ENCODE data around the gene TBCD.

Gene TBCD

DNA sequence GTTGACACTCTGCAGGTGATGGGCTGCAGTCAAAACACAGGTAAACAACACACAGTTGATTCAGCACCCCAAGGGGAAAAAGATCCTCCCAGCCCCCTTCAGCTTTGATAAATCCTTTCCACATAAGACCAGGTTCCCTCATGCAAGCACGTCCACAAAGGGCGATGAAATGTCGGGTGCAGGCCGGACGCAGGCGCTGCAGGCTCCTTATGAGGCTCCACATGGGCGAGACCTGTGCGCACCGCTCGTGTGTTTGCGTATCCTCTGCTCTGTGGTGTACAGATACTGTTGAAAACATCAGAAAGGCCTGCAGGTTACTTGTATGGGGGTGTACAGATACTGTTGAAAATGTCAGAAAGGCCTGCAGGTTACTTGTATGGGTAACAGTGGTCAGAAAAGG, 102.4 kb downstream of the TBCD start:
- ATAC-seq (ENCODE audit: low read depth) (no peak), DNase-seq (ENCODE audit: low spot score) (peak; percentile 39)
- no peak overlapping the region for H3K27ac ChIP-seq (ENCODE audit: poor library complexity, severe bottlenecking)
- H3K36me3 ChIP-seq (ENCODE audit: low read depth) = no peaks in the 10 kb centered on the region
- no peak overlapping the region for H3K4me3 ChIP-seq (ENCODE audit: severe bottlenecking)
- H3K9me3 ChIP-seq (ENCODE audit: severe bottlenecking) = no peaks in the 10 kb centered on the region
- TF ChIP-seq, protein P1, sequence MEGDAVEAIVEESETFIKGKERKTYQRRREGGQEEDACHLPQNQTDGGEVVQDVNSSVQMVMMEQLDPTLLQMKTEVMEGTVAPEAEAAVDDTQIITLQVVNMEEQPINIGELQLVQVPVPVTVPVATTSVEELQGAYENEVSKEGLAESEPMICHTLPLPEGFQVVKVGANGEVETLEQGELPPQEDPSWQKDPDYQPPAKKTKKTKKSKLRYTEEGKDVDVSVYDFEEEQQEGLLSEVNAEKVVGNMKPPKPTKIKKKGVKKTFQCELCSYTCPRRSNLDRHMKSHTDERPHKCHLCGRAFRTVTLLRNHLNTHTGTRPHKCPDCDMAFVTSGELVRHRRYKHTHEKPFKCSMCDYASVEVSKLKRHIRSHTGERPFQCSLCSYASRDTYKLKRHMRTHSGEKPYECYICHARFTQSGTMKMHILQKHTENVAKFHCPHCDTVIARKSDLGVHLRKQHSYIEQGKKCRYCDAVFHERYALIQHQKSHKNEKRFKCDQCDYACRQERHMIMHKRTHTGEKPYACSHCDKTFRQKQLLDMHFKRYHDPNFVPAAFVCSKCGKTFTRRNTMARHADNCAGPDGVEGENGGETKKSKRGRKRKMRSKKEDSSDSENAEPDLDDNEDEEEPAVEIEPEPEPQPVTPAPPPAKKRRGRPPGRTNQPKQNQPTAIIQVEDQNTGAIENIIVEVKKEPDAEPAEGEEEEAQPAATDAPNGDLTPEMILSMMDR (IDR thresholded peaks at IDR 0.05; ENCODE audit: poor library complexity, severe bottlenecking) = no peak
- H3K27me3 ChIP-seq (ENCODE audit: insufficient read depth, poor library complexity, severe bottlenecking) = no peaks in the 10 kb centered on the region
- peaks cover 11% of the 10 kb centered on the region for H3K4me1 ChIP-seq (ENCODE audit: insufficient read depth, poor library complexity, severe bottlenecking)

DNA sequence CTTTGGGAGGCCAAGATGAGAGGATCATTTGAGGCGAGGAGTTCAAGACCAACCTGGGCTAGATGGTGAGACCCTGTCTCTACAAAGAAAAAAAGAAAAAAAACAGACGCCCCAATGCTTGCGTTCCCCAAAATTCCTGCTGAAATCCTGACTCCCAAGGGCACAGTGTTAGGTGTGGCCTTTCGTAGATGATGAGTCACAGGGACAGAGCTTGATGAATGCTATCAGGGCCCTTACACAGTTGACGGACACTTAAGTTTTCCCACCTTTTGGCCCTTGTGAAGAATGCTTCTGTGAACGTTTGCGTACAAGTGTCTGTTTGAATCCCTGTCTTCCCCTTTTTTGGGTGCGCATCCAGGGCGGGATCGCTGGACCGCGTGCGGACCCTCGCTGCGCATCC, 104.5 kb downstream of the TBCD start:
- no peak overlapping the region for H3K27ac ChIP-seq (ENCODE audit: poor library complexity, severe bottlenecking)
- ATAC-seq (ENCODE audit: low read depth) = no peak
- no peaks in the 10 kb centered on the region for H3K36me3 ChIP-seq (ENCODE audit: low read depth)
- no peaks in the 10 kb centered on the region for H3K9me3 ChIP-seq (ENCODE audit: severe bottlenecking)
- peak; percentile 12 for DNase-seq (ENCODE audit: low spot score)
- H3K4me3 ChIP-seq (ENCODE audit: severe bottlenecking) = no peak overlapping the region
- H3K4me1 ChIP-seq (ENCODE audit: insufficient read depth, poor library complexity, severe bottlenecking) = peaks cover 20% of the 10 kb centered on the region
- TF ChIP-seq, protein P1 (IDR thresholded peaks at IDR 0.05; ENCODE audit: poor library complexity, severe bottlenecking) = no peak
- H3K27me3 ChIP-seq (ENCODE audit: insufficient read depth, poor library complexity, severe bottlenecking) = no peaks in the 10 kb centered on the region

DNA sequence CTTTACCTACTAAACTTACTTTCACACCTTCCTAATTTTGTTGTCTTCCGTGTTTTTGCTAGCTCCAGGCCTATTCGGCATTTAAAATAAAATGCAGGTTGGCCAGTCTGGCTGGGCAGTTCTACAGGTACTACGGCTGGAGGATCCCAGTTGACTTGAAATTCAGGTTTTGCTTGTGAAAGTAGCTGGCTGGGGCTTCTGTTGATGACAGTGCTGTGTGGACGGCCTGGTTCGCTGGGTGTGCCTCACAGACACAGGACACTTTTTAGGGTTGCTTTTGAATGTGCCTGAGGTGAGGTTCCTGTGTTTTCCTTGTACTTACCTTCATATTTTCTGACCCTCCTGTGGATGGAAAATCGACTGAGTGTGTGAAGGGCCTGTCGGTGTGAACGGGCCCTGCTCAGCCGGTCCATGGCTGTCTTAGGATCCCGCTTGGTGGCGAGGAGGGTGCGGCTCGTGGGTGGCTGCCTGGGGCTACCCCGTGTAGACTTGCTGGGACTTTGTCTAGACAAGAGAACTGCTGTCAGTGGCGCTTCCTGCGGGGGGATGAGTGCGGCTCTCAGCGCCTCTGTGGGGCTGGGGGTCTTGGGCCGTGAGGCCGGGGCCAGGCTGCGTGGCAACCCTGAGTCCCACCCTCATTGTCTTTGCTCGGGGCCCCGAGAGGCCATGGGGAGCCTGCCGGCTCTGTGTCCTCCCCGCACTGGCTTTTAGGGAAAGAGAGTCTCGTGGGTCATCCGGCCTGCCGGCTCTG, 106.7 kb downstream of the TBCD start:
- ATAC-seq (ENCODE audit: low read depth) (peak; percentile 62), DNase-seq (ENCODE audit: low spot score) (peak; percentile 58)
- no peak overlapping the region for H3K4me3 ChIP-seq (ENCODE audit: severe bottlenecking)
- no peaks in the 10 kb centered on the region for H3K9me3 ChIP-seq (ENCODE audit: severe bottlenecking)
- no peaks in the 10 kb centered on the region for H3K36me3 ChIP-seq (ENCODE audit: low read depth)
- H3K27me3 ChIP-seq (ENCODE audit: insufficient read depth, poor library complexity, severe bottlenecking) = no peaks in the 10 kb centered on the region
- peak overlapping the region; percentile 32 for H3K27ac ChIP-seq (ENCODE audit: poor library complexity, severe bottlenecking)
- H3K4me1 ChIP-seq (ENCODE audit: insufficient read depth, poor library complexity, severe bottlenecking) = peaks cover 20% of the 10 kb centered on the region
- TF ChIP-seq, protein P1 (IDR thresholded peaks at IDR 0.05; ENCODE audit: poor library complexity, severe bottlenecking) = no peak

DNA sequence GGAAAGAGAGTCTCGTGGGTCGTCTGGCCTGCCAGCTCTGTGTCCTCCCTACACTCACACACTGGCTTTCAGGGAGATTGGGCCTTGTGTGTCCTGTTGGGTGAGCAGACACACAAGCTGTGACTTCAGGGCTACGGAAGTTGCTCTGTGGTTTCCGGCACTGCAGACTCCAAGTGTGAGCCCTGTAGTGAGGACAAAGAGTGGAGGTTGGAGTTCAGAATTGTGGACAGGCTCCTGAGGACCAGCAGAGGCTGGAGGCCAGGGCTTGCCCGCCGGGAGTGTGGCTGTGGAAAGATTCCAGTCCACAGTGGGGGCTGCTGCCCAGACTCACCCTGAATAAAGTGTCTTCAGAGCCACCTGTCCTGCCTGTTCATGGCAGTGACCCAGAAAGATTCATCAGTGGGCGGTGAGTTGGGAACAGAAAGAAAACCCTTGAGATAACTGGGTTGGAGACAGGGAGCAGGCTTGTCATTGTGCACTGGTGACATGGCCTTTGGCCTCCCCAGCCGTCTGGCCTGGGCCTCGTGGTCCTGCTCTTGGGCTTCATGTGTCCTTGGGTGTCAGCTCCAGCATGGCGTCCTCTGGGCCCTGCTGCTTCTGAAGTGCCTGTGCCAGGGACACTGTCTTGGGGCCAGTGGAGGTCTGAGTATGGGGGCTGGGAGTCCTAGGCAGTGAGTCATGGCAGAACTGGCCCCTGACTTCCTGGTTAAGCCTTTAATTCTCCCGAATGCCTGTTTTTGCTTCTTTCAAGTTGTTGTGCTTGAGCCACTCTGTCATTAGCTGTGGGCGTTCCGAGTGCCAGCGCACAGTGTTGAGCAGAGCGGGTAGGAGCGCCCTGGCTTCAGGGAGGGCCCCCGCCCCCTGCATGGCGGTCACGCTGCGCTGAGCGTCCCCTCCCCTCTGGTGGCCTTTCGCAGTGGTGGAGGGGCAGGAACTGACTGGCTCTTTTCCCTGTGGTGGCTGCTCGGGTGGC, 107.9 kb downstream of the TBCD start:
- Histone ChIP-seq H3K9me3 (ENCODE audit: severe bottlenecking) (no peaks in the 10 kb centered on the region), H3K27ac (ENCODE audit: poor library complexity, severe bottlenecking) (peak overlapping the region; percentile 16), H3K27me3 (ENCODE audit: insufficient read depth, poor library complexity, severe bottlenecking) (no peaks in the 10 kb centered on the region), H3K4me1 (ENCODE audit: insufficient read depth, poor library complexity, severe bottlenecking) (peaks cover 22% of the 10 kb centered on the region), H3K4me3 (ENCODE audit: severe bottlenecking) (no peak overlapping the region), H3K36me3 (ENCODE audit: low read depth) (no peaks in the 10 kb centered on the region)
- DNase-seq (ENCODE audit: low spot score) (peak; percentile 31), ATAC-seq (ENCODE audit: low read depth) (peak; percentile 57)
- TF ChIP-seq, protein P1 (IDR thresholded peaks at IDR 0.05; ENCODE audit: poor library complexity, severe bottlenecking) = no peak

Data from RWPE2 (cell line).